DMS53 (cell line): ENCODE results near the gene PLBD2.
"Not testable (repeated sequence)": the region's sequence is repeated elsewhere in the genome, so short reads cannot be mapped to it uniquely, and the experiment has no call there.

Experiments
- DNase-seq: peaks from one replicate; lab custom pipeline; 2025; lab: John Stamatoyannopoulos, UW

The PLBD2 gene

DNA sequence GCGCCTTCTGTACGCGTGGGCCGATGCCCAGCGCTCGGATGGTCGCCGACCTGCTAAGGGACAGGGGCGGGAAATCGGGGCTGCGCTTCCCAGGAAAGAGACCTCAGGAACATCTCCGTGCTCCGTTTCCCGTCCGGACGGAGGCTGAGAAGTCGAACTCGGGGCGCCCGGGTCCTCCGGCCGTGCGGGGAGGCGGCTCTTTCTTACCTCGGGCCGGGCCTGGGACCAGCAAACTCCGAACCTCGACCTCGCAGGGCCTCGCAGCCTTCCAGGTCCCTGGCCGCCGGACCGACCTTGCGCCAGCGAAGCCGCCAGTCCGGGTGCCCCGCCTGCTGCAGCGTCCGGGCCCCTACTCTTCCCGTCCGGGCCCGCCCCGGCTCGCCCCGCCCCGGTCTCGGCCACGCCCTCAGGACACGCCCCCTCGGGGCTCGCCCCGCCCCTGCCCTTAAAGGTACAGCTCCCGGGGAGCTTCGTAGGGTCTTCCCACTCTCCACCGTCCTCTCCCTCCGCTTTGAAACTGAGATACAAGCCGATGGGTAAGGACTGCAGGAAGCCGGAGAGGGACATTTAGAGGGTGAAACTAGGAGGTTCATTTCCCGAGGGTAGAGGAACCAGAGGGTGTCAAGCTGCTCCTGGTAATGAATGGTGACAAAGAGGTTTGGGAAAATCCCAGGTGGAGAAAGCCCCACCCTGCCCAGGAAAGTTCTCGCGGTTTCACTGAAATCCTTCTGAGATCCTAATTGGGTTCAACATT, 23.4 kb upstream of the PLBD2 start, which contains the start of gene SLC8B1:
Gene SLC8B1, minus strand, starts transcription at position 324 of the 754 bp plus-strand sequence. CDS start 2,231 bp downstream, outside the sequence.
- peak; percentile 91 for DNase-seq

DNA sequence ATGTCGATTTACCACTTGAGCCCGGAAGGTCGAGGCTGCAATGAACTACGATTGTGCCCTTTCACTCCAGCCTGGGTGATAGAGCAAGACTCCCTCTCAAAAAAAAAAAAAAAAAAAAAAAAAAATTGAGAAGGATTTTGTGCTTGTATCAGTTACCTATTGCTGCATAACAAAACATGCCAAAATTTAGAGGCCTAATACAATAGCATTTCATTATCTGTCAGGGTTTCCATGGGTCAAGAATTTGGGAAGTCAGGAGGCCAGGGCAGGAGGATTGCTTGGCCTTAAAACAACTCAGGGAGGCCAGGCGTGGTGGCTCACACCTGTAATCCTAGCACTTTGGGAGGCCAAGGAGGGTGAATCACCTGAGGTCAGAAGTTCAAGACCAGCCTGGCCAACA, 18.8 kb upstream of the PLBD2 start:
- DNase-seq = no peak

DNA sequence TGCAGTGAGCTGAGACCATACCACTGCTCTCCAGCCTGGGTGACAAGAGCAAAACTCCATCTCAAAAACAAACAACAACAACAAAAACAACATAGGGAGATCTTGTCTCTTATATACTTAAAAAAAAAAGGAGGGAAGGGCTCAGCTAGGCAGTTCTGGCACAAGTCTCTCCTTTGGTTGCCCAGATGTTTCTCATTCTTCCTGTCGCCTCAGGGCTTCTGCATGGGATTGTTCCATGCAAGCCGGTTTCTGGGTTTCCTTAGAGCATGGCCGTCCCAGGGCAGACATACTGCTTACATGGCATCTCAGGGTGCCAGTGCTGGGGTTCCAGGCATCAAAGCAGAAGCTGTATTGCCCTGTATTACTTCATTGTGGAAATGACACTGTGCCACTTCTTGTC, 18.3 kb upstream of the PLBD2 start:
- DNase-seq = no peak

DNA sequence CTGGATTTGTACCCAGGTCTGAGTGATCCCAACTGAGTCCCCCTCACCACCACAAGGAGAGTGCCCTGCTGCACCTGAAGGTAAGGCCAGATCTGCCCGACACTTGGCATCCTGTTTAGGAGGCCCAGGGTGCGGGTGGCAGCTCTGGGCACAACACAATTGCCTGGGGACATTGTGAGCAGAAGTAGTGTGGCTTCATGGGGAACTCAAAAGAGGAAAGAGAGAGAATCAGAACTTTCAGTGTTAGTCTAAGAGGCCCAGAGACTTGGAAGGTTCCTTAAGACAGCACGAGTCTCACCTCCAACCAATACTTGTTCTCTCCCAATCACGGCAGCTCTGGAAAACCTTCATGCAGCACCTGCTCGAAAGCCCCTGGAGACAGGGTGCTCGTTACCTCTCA, 16.9 kb upstream of the PLBD2 start:
- no peak for DNase-seq

DNA sequence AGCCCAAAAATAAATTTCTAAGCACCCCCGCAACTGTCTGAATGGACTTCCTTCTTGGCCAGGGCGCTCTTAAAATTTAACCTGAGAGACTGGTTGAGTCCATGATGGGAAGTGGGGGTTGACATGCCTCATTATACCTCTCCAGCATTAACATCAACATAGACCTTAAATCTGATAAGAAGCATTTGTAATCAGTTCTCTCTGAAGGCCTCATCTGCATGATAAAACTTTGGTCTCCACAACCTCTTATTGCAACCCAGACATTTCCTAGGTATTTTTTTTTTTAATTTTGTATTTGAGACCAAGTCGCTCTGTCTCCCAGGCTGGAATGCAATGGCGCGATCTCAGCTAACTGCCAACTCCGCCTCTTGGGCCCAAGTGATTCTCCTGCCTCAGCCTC, 13.1 kb upstream of the PLBD2 start:
- DNase-seq = no peak

DNA sequence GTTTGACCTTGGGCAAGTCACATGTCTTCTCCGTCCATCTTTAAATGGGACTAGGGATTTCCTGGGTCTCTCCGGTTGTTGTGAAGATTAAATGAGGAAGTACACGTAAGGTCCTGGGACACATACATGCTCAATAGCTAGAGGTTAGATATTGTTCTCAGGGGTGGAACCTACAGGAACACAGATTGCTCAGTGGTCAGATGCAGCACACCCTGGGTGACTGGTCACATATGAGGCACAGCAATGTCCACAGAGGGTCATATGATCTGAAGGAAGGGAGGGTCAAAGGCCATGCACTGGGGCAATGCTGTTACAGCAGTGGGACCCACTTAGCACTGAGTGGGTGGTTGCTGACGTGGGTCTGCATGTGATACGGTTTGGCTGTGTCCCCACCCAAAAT, 12.0 kb upstream of the PLBD2 start:
- DNase-seq = no peak

DNA sequence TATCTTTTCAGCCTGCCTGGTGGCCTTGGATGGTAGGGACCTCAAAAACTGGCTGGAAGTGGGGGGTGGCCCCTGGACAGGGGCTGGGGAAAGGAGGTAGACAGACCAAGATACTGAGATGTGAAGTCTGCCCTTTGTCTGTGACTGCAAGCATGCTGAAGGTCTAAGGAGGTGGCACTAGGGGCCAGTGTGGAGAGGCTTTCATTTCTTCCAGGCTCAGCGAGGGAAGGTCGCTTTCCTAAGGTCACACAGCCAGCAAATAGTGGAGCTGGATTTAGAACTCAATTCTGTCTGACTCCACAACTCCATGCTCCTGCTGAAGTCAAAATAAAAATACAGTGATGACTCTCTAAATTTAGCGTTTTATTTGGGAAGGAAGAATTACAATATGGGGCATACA, 11.3 kb upstream of the PLBD2 start:
- no peak for DNase-seq

DNA sequence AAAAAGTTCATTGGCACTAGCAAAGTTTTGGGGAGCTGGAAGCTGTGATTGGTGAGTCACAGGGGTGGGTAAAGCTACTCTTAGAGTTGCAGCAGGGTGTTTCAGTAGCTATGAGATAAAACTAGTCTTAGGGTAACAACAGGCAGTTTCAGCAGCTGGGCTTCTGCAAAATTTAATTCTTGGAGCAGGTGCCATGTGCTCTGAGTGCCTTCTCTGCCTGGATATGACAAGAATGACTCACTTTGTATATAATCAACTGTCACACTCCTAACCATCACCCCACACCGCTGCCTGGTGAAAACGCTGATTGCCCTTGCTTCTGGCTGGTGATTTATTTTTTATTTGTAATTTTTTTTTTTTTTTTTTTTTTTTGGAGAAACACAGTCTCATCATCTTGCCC, 10.5 kb upstream of the PLBD2 start:
- peak; percentile 75 for DNase-seq

DNA sequence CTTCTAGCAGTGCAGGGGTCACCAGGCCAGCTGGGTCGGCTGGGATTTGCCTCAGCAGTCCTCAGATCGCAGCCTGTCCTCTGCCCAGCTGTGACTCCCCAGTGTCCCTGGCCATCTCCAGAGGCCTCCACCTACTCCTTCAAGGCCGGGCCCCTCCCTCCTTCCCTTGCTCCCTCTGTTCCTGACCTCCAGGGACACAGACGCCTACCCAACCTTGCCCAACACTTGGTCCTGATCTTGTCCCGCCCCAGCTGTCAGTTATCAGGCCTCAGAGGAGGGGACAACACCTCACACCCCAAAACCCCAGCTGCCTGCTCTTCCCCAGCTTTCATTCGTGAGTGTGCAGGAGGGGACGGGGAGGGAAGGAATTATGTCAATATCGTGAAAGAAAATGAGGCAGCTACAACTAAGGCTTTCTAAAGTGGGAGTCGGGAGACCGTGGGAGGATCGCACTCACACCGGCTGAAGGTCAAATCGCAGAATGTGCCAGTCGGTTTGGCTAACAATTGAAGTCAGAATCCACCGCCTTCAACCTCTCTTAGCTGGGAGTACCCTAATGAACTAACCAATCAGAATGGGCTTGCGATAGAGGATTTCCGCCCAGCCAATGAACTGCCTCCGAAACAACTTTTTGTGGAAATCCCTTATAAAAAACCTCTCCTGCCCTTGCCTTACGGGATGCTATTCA, 9.4 kb upstream of the PLBD2 start:
- no peak for DNase-seq

DNA sequence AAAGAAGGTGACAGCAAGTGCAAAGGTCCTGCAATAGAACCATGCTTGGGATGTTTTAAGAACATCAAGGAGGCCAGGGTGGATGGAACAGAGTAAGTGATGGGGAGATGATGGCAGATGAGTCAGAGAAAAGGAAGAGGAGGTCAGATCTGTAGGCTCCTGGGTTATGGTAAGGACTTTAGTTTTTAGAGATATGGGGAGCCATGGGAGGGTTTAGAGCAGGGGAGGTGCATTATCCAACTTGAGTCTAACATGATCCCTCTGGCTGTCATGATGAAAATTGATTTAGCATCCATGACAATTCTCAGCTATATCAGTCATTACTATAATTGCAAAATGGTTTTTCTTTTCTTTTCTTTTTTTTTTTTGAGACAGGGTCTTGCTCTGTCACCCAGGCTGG, 7.3 kb upstream of the PLBD2 start:
- no peak for DNase-seq

DNA sequence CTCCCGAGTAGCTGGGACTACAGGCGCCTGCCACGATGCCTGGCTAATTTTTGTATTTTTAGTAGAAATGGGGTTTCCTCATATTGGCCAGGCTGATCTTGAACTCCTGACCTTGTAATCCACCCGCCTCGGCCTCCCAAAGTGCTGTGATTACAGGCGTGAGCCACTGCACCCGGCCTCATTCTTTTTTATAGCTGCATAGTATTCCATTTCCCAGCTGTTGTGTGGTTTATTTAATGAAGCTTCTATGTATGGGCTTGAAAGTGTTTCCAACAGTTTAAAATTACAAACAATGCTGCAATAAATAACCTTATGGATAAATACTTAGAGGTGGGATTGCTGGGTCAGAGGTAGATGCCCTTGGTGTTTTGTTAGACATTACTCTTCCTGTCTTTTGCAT, 4.2 kb upstream of the PLBD2 start:
- DNase-seq = not testable (repeated sequence)

DNA sequence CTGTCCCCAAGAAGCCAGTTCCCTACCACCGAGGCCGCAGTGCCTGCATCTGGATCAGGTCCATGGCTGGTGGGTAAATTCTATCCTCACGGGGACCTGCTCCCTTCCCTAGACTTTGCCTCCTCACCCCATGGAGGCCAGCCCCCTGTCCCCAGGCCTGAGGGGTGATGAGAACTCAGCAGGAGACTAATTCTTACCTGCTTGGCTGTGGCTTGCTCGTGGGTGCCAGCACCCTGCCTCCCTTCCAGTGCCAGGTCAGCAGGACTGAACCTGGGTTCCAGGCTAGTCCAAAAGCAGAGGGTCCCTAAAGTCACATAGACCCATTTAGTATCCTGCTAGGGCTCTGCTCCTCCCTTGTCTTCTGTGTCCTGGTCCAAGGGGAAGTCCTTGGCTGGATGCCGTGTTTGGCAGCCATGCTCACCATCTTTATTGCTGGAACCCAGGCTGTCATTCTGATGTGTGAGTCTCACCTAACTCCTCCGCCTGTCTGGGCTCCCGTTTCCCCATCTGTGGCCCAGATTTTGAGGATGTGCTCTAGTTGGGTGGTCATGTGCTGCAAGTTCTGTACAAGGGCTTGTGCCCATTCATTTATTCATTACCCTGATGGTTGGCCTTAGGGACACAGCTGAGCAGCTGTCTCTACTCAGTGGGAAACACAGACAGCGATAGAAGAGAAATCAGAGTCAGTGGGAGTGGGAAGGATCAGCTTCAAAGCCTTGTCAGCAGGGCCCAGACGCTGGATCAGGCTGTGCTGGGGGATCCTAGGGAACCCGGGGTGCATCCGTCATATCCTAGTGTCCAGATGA, 949 bp downstream of the PLBD2 start:
- peak; percentile 47 for DNase-seq

DNA sequence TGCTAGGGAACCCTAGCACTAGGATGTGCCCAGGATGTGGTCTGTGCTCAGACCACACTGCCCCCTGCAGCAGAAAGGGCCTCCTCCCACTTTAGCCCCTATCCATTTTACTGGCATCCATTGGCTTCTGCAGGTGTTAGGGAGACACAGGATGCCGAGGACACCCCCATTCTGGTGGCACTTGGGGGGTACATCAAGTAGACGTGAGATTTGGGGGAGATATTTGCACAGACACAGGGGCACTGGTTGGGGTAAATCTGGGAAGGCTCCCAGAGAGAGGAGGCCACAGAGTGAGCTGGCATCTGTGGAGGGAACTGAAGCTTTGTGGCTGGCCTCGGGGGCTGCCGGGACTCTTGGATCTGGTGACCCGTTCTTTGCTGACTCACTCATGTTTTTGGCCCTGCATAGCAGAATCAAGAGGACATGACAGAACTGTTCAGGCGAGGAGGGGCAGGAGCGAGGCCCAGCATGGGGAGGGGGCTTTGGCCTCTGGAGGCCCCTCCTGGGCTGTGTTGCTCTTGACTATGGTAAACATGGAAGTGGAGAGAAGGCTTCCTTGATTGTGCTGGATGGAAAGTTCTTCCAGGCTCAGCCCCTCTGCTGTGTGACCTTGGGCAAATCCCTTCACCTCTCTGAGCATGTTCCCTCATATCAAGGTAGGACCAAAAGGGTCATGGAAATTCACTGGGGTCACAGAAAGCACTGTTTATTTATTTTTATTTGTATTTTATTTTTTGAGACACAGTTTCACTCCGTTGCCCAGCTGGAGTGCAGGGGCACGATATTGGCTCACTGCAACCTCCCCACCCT, 1.8 kb downstream of the PLBD2 start:
- no peak for DNase-seq

DNA sequence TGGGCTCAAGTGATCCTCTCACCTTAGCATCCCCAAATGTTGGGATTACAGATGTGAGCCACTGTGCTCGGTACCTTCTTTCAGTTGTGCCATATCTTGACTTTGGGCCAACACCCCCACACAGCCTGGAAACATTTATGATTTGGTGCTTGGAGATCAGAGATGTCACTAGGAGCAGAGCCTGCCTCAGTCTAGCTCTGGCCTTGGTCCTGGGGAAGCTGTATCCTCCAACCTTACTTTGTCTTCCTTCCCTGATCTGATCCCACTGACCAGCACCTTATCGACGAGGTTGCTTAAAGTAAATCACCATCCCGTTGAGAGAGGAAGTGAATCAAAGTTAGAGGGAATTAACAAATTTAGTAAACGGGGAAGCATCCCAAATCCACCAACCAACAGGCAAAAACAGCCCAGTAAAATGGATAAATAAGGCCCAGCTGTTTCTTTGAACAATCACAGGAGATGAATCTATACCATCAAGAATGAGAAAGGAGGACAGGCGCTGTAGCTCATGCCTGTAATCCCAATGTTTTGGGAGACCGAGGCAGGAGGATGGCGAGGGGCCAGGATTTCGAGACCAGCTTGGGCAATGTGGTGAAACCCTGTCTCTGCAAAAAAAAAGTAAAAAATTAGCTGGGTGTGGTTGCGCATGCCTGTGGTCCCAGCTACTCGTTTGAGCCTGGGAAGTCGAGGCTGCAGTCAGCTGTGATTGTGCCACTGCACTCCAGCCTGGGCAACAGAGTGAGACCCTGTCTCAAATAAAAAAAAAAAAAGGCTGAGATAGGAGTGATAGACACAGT, 3.4 kb downstream of the PLBD2 start:
- no peak for DNase-seq

DNA sequence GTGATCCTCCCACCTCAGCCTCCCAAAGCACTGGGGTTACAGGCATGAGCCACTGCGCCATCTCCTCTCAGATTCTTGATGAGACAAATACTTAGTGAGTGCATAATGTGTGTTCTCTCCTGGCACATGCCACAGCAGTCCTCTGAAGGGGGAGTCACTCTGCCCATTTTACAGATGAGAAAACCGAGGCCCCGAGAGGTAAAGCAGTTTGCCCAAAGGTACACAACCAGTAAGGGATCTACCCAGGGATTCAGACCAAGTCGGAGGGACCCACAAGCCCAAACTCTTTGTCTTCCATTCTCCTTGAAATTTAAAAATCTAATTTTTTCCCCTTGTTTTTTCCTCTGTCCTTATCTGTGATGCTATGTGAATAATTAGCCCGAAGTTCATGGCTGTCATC, 6.3 kb downstream of the PLBD2 start:
- no peak for DNase-seq

DNA sequence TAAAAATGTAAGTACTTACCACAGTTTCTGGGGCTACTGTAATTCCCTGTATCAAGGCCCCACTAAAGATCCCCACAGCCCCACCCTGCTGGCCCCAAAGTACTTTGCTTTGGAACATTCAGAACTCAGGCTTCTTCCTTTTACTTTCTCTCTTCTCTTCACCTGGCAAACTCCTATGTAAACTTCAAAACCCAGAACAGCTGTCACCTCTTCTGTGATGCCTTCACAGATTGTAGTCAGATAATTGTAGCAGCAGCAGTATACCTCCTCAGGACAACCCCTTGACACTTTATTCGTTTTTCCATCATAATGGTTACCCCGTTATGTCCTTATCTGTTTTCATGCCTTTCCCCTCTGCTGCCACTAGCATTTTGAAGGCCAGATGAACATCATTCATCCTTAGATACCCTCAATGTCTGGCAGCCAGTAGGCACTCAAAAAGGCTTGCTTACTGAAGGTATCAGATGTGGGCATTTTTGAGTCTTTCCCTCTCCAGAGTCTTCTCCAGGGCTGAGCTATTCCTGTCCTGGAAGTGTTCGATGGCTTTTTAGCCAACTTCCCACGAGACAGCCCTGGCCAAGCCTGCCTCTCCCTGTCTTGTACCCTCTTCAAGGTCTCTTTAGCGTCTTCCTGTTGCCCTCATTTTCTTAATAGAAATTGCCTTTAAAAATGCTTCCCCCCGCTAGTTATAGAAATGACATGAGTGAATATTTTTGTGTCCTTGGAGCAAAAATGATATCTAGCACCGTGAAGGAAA, 7.4 kb downstream of the PLBD2 start:
- DNase-seq = no peak

DNA sequence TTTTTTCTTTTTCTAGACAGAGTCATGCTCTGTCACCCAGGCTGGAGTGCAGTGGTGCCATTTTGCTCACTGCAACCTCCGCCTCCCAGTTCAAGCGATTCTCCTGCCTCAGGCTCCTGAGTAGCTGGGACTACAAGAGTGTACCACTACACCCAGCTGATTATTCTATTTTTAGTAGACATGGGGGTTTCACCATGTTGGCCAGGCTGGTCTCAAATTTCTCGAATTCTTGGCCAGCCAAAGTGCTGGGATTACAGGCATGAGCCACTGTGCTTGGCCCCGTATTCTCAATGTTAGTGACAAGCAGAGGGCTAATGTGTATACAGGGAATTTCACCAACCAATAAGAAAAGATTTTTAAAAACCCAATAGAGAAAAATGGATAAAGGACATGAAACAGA, 8.4 kb downstream of the PLBD2 start:
- no peak for DNase-seq

DNA sequence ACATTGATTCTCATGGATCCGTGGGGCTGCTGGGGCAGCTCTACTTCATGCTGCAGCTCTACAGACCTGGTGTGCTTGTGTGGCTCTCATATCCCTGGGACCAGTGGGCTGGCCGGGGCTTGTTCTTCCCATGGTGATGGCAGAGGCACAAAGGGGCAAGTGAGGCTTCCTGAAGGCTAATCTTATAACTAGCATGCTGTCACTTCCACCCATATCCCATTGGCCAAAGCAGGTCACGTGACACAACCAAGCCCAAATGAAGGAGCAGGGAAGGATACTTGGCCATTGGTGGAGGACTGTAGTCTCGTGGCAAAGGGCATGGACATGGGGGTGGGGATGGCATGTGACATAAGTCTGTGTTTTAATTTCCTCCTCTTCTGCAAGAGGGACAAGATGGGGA, 9.9 kb downstream of the PLBD2 start:
- no peak for DNase-seq

DNA sequence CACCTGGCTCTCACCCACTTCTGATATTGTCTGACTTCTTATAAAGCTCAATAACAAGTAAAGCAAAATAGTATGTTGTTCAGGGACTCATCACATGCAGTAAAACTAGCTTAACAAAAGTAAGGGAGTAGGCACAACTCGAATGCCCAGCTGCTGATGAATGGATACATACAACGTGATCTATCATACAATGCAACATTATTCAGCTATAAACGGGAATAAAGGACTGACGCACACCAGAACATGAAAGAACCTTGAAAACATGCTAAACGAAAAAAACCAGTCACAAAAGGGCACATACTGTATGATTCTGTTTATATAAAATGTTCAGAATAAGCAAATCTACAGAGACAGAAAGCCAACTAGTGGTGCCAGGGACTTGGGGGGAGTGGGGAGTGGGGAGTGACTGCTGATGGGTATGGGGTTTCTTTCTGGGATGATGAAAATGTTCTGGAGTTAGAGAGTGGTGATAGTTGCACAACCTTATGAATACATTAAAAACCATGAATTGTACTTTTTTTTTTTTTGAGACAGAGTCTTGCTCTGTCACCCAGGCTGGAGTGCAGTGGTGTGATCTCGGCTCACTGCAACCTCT, 11.1 kb downstream of the PLBD2 start:
- no peak for DNase-seq
